Adipocyte (in vitro differentiated cells): ENCODE data around the gene TSLP.

Source experiments
- DNase-seq: peaks from one replicate; pipeline ENCODE4 v3.0.0-alpha.2; 2015; ENCODE audit warnings: low read depth
- H3K27me3 ChIP-seq: replicated peaks from 2 replicates; pipeline ENCODE4 v1.7.0; 2013; ENCODE audit warnings: mild to moderate bottlenecking, low read length, moderate library complexity; ENCODE audit not compliant: control insufficient read depth, insufficient read depth
- H3K36me3 ChIP-seq: 2 replicates; pipeline ENCODE4 v1.7.0; 2013; ENCODE audit warnings: low read length, mild to moderate bottlenecking, moderate library complexity; ENCODE audit not compliant: control insufficient read depth, insufficient read depth, severe bottlenecking
- H3K4me1 ChIP-seq: 2 replicates; pipeline ENCODE4 v1.7.0; 2013; ENCODE audit warnings: mild to moderate bottlenecking, low read length, moderate library complexity; ENCODE audit not compliant: control insufficient read depth, insufficient read depth
- H3K4me3 ChIP-seq: 2 replicates; pipeline ENCODE4 v1.7.0; 2013; ENCODE audit warnings: mild to moderate bottlenecking, low read length, moderate library complexity
- H3K9ac ChIP-seq: 2 replicates; pipeline ENCODE4 v1.7.0; 2013; ENCODE audit warnings: mild to moderate bottlenecking, low read length, moderate library complexity
- H3K9me3 ChIP-seq: 2 replicates; pipeline ENCODE4 v1.7.0; 2013; ENCODE audit warnings: mild to moderate bottlenecking, low read length, moderate library complexity; ENCODE audit not compliant: control insufficient read depth

The TSLP gene

GRCh38 chr5:111121926-111122325, 50.4 kb downstream of the TSLP start:
- H3K36me3 ChIP-seq = peaks cover 97% of the 10 kb centered on the region
- H3K27me3 ChIP-seq = no peaks in the 10 kb centered on the region
- peaks cover 6% of the 10 kb centered on the region for H3K4me1 ChIP-seq
- no peak overlapping the region for H3K4me3 ChIP-seq
- no peak for DNase-seq
- no peak overlapping the region for H3K9ac ChIP-seq
- H3K9me3 ChIP-seq = no peaks in the 10 kb centered on the region

DNA sequence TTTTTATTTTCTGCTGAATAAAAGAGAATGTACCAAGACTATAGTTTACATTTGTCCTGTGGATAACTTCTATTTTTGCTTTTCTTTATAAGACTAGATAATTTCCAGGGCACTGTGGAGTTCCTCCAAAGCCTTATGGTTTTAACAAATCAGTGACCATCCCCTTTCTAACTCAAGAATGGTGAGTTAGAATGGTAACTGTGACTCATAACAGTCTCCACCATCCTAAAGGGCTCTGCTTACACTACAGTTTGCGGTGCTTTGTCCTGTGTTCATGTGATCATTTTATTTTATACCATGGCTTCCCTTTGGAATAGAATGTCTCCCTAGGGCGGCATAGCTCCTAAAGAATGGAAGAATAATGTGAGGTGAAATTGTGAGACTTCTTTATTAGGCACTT, 50.9 kb downstream of the TSLP start:
- H3K27me3 ChIP-seq = no peaks in the 10 kb centered on the region
- peaks cover 97% of the 10 kb centered on the region for H3K36me3 ChIP-seq
- no peak overlapping the region for H3K9ac ChIP-seq
- H3K4me3 ChIP-seq = no peak overlapping the region
- H3K9me3 ChIP-seq = no peaks in the 10 kb centered on the region
- peaks cover 6% of the 10 kb centered on the region for H3K4me1 ChIP-seq
- no peak for DNase-seq

DNA sequence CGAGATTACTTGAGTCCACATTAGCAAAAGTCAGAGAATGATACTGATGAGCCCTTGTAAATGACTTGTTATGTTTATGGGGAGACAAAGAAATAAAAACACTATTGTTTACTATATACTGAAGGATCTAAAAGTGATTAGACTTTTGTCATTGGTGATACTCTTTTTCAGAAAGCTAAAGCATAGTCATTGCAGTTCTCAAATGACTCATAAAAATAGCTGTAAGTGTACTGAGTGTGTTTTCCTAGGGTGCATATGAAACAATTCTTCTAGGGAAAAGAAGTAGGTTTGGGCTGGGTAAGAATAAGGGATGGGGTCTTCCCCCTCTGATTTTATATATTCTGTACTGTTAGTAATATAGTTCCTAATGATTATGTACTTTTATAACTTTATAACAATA, 53.3 kb downstream of the TSLP start:
- no peak for DNase-seq
- Histone ChIP-seq H3K27me3 (no peaks in the 10 kb centered on the region), H3K9ac (no peak overlapping the region), H3K4me1 (peaks cover 8% of the 10 kb centered on the region), H3K9me3 (no peaks in the 10 kb centered on the region), H3K36me3 (peaks cover 85% of the 10 kb centered on the region), H3K4me3 (no peak overlapping the region)

DNA sequence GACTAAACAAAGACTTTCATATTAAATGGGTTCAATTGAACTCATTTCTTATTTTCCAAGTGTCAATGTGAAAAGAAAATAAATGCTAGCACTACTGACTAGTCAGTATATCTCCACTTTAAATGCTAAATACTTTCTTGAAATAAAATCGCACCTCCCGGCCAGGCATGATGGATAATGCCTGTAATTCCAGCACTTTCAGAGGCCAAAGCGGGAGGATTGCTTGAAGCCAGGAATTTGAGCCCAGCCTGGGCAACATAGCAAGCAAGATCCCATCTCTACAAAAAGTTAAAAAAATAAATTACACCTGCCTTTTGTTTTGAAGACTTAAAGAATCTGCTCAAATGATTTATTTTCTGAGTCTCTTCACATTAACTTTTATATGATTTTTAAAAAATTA, 55.4 kb downstream of the TSLP start:
- no peaks in the 10 kb centered on the region for H3K27me3 ChIP-seq
- no peaks in the 10 kb centered on the region for H3K9me3 ChIP-seq
- no peak overlapping the region for H3K4me3 ChIP-seq
- H3K4me1 ChIP-seq = peaks cover 13% of the 10 kb centered on the region
- peaks cover 64% of the 10 kb centered on the region for H3K36me3 ChIP-seq
- no peak for DNase-seq
- no peak overlapping the region for H3K9ac ChIP-seq
